Measurements from ENCODE around the gene ANKRD52.
"Not testable (repeated sequence)": the region's sequence is repeated elsewhere in the genome, so short reads cannot be mapped to it uniquely, and the experiment has no call there.

The ANKRD52 gene

DNA sequence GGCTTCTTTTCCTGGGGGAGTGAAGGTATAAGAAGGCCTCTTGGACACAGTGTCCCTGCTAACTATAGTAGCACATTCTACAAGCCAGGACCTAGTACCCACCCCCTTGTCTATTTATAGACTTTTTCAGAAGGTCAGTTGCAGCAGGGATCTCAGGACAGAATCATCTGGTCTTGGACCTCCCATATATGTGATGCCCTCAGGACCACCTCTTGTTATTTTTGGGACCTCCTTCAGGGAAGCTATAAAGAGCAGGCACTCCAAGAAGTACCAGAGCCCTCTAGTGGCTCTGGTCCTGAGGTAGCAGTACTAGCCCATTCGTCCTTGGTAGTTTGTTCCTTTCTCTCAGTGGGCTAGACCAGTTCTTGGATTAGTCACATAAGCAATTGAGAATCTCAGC, 12.8 kb upstream of the ANKRD52 start:
- DNase-seq: peak; percentile 65

DNA sequence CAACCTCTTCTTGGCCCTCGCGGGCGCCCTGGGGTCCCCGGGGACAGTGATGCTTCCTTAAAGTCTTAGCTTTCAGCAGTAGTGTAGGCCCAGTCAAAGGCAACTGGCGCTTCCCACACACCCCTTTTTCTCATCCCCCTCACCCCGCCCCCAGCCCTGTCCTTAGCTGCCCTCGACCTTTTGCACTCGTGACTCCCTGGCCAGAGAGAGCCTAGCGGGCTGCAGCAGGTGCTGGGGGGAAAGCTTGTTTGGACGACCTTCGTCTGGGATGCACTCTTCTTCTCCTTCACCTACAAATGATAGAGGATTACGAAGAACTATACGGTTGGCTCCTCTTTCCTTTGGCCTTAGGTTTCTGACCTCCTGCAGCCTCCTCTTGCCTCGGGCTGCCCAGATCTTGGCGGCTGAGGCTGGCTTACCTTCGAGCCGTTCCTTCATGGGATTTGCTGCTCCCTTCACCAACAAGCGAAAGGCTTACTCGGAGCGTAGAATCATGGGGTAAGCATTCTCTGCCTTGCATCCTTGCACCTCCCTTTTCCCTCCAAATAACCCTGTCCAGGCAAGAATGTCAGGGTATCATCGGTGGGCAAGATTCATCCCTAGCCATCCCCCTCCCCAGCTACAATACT, 9.4 kb upstream of the ANKRD52 start:
- DNase-seq: peak; percentile 47

DNA sequence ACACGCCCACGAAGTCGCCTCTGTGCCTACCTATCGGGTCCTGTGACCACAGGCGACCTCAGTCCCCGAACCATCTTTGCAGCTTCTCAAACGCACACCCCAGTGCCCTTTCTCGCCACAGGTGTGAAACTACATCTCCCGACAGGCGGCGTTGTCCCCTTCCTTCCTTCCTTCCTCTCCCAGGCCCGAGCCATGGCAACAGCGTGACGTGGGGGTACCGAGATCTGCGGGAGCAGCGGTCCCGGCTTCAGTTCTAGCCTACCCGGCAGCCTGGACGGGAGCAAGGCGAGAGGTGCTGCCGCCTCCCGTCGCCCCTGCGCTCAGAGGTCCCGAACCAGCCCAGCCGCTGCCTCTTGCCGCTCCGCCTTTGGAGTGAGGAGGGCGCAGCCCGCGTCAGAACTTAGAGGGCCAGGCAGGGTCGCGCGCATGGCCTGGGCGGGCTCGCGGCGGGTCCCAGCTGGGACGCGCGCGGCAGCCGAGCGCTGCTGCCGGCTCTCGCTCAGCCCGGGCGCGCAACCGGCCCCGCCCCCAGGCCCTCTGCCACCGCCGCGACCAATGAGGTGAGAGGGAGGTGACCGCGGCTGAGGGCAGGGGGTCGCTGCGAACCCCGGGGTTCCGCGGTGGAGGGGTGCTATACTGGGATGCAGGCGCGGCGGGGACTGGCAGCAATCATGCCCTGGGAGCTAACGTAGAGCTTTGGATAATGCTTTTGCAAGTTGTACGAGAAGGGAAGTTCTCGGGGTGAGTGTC, 8.7 kb upstream of the ANKRD52 start, which contains the start of gene COQ10A:
Gene COQ10A, plus strand, starts transcription at position 250 of the 750 bp plus-strand sequence. Its CDS starts 177 bp downstream, at position 427.
- peak; percentile 95 for DNase-seq

DNA sequence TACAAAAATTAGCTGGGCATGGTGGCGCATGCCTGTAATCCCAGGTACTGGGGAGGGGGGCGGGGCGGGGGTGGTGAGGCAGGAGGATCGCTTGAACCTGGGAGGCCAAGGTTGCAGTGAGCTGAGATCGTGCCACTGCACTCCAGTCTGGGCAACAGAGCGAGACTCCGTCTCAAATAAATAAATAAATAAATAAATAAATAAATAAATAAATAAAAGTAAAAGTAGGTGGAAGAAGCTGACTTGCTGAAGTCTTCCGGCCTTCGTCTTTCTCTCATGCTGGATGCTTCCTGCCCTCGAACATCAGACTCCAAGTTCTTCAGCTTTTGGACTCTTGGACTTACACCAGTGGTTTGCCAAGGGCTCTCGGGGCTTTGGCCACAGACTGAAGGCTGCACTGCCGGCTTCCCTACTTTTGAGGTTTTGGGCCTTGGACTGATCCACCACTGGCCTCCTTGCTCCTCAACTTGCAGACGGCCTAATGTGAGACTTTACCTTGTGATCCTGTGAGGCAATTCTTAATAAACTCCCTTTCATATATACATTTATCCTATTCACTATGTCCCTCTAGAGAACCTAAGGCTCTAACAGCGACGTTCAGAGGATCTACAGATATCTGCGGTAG, 8.0 kb upstream of the ANKRD52 start:
- DNase-seq: not testable (repeated sequence)

DNA sequence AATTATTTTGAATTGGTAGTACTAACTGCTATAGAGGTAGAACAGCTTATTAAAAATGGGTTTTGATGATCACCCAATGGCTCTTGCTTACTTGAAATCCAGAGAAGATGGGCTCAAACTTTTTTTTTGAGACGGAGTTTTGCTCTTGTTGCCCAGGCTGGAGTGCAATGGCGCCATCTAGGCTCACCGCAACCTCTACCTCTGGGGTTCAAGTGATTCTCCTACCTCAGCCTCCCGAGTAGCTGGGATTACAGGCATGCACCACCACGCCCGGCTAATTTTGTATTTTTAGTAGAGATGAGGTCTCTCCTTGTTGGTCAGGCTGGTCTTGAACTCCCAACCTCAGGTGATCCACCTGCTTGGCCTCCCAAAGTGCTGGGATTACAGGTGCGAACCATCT, 4.8 kb upstream of the ANKRD52 start:
- DNase-seq: peak; percentile 32

DNA sequence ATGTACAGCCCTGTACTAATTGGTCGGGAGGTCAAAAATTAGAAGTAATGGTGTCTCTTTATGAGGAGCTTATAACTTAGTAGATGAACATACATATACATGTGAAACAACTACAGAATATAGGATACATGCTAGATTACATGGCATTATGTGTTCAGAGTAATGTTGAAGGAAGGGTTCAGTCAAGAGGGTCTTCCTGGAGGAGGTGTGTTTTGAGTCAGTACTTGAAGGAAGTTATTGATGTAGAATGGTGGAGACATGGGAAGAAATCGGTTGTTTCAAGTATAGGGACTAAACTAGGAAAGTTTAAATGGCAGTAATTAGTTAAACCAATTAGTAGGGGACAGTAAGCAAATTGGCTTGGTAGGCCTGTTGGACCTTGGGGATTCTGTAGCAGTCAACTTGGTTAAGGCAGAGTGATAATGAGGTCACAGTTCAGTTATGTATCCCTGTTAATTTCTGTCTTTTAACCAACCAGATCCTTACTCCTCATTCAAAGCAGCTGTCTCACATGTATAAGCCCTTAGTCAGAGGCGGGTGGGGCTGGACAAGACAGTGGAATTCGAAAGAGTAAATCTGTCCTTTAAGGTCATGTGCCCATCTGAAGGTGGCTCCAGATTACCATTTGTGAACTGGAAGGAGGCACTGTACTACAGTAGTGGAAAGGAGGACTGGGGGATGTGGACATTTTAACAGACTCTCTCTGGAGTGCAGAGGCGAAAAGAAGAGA, 3.5 kb upstream of the ANKRD52 start:
- DNase-seq: peak; percentile 42

DNA sequence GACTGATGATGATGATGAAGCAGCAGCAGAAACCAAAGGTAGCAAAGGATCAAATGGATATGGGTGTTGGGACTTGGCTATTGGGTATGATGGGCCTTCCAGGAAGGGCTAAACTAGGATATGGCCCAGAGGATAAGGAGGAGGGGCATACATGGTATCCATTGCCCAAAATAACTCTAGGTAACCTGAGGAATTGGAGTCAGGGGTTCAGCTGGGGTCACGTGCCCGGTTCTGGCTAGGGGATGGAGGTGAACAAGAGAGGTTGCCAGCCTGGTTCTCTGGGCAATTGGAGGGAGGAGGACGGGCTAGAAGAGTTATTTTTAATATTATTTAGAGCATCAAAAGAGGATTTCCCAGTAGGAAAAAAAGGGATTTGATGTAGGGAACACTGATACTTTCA, 2.7 kb upstream of the ANKRD52 start:
- no peak for DNase-seq

DNA sequence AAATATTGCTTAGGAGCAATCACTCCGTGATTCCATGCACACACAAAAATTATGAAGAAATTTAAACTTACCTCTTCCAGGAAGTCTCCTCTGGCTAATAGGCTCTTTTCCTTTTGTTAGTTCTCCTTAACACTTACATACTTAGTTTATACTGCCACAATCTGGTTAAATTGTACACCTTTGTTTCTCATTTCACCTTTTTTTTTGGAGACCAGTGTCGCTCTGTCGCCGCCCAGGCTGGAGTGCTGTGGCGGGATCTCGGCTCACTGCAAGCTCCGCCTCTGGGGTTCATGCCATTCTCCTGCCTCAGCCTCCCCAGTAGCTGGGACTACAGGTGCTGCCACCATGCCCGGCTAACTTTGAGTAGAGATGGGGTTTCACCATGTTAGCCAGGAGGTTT, 2.2 kb upstream of the ANKRD52 start:
- no peak for DNase-seq

DNA sequence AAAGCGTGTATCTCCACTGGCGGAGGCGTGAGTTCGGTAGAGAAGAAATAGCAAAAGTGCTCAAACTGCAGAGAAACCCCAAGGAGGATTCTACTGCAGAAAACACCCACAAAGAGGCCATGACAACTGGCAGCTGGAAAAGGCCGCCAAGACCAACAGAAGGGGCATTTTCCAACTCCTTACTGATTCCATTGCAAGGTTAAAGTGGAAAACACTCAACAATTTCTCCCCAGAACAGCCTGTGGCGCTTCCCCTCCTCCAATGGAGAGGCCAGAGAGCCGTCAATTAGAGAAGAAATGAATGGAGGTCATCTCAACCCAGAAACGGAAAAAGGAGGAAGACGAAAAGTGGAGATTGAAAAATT, 618 bp upstream of the ANKRD52 start:
- DNase-seq: no peak

DNA sequence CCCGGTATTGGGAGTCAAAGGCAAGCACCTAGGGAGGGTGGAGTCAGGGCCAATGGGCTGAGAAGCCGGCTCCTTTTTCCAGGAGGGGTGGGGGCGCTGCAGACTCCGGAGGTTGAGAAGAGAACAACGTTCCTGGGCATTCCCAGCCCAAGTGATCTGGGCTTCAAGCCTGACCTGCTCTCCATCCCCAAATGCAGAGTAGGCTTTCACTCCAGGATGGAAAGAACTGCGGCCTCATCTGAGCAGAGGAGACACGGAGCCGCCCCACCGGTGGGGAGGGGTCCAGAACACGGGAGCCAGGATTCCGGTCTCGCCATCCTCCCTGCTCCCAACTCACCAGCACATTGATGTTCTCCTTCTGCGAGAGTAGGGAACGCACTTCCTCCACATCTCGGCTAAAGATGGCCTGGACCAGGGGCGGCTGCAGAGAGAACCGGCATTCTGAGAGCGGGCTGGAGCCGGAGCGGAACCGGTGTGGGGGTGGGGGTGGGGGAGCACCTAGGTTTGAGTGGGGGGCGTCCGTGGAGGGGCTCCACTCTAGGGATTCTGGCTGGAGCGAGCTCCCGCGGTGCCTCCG, 605 bp downstream of the ANKRD52 start:
- peak; percentile 37 for DNase-seq

DNA sequence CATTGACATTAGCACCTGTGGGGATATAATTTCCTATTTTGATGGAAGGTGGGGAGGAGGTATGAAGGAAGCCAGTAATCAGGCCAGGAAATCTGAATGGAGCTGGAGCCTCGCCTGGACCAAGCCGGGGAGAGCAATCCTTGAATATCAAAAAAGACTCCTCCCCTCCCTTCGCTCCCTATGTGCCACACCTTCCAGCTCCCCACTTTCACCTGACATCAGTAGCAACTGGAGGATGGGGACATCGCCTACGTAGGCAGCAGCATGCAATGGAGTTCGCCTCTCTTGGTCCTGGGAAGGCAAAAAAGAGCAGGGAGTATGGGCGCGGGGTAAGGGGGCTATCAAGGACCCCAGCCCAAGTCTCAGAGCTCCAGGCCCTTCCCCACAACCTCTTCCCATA, 1.1 kb downstream of the ANKRD52 start:
- DNase-seq: no peak

DNA sequence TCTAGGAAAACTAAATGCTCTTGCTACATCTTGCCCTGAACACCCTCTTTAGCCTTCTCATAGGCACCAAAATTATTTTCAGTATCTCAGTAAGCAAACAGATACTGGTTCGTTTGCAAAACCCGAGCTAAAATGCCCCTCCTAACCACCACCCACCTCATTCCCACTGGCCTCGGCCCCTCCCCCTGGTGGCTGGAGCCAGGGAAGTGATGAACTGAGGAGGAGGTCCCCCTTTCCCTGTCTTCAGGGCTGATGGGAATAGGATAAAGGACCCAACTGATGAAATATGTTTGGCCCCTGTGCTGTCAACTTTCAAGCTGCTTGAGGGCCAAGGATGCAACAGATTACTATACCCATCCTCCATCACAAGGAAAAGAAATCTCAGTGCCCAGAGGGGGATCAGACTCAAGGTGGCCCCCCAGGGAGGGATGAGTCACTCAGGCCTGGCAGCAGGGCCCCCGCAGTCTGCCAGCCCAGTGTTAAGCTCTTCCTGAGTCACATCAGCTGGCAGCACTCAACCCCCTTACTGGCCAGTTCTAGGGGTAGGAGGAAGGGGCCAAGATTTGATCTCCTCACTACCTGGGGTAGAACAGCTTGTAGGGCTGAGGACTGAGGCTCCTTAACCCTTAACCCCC, 1.7 kb downstream of the ANKRD52 start:
- DNase-seq: no peak

DNA sequence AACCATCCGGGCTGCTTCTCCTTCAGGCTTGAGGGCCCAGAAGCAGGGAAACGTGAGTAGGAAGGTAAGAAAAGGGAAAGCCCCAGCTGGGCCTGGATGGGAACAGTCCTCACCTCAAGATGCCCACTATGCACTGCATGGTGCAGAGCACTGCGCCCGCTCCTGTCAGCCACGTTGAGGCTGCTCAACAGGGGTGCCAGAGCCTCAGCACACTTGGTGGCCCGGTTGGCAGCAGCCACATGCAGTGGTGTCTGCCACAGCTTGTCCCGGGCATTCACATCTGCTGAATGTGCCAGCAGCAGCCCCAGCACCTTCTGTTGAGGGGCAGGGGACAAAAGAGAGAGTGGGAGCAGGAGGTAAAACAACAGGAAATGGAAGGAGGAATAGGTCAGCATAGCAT, 2.5 kb downstream of the ANKRD52 start:
- DNase-seq: no peak

DNA sequence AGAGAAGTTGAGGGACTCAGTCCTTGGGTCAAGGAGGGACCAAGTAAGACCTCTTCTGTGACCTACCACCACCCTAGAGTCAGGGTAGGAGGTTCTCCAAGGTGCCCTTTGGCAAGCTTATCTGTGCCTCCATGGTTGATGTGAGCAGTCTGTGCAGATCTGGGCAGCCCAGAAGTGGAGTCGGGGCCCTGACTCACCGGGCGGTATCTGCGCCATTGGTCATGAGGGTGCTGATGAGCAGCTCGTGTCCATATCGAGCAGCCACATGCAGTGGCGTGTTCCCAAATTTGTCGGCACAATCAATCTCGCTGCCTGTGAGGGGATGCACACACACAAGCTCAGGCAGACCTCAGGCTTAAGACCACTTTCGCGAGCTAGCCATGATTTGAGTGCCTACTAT, 5.1 kb downstream of the ANKRD52 start:
- peak; percentile 20 for DNase-seq

DNA sequence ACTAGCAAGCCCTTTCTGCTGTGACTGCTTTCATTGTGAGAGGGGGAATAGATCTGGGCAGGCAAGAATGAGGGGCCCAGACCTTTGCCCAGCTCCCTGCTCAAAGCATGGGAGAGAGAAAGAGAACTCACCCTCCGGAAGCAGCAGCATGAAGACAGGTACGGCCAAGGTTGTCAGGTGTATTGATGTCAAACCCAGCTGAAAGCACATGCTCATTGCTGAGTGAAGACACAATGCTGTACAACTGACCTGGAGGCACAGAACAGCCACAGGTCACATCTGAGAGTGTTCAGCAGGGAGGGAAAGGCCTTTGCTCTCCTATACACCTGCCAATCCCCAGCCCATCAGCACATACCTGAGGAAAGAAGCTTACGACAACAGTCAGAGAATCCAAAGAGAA, 5.5 kb downstream of the ANKRD52 start:
- no peak for DNase-seq

DNA sequence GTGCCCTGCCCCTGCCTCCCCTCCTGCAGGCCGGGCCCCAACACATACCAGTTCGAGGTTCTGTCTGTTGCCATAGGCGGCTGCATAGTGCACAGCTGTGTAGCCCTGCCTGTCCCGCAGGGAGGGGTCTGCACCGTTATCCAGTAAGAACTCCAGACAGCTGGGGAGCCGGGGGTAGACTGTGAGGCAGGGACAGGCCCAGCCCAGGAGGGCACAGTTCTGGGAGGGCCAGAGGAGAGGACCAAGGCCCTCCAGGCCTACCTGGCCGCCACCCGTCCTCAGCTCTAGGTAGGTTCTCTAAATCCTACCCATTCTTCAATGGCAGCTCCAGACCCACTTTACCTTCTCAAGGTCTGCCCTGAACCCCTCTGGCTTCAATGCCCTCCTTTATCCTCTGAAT, 9.5 kb downstream of the ANKRD52 start:
- DNase-seq: no peak

DNA sequence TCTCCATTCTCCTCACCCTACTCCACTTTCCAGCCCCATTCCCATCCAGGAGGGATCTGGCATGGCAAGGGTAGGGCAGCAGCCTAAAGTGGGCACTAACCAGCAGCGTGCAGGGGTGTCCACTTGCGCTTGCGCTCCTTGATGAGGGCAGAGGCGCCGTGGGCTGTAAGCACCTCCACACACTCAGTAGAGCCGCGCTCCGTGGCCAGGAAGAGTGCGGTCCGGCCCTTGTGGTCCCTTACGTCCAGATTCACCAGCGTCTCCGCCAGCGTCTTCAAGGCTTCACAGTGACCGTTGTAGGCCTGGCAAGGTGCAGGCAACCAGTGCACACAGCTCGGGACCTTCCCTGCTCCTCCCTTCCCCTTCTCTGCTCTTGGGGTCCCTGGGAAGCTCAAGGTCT, 10.3 kb downstream of the ANKRD52 start:
- DNase-seq: no peak

DNA sequence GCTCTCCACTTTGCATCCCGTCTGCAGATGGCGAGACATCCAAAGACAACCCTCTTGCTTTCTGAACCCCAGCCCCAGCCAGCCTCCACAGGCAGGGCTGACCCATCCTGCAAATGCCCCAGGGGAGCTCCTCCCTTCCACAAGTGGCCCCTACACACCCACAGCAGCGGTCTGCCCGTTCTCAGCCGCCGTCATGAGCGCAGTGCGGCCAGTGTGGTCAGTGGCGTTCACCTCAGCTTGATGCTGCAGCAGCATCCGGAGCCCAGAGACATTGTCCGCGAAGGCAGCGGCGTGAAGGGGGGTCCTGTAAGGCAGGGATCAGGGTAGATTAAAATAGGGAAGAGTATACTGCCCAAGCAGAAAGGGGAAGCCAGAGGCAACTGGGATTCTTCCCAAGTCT, 13.7 kb downstream of the ANKRD52 start:
- no peak for DNase-seq

DNA sequence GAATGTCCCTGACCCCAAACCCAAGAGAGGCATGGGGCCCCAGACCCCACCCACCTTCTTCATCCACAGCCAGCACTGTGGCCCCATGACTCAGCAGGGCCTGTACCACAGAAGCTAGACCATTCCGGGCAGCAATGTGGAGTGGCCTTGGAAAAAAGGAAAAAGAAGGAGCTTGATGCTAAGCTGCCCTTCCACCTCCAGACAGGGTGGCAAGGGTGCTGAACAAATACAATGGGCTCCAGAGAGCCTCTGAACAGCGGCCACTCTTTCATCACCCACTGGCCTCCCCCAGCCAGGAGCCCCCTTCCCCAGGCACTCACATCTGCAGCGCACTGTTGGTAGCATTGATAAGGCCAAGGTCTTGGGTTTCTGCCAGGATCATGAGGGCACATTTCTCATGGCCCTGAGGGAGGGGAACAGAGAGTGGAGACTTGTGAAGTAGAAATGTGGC, 14.4 kb downstream of the ANKRD52 start:
- DNase-seq: peak; percentile 97

DNA sequence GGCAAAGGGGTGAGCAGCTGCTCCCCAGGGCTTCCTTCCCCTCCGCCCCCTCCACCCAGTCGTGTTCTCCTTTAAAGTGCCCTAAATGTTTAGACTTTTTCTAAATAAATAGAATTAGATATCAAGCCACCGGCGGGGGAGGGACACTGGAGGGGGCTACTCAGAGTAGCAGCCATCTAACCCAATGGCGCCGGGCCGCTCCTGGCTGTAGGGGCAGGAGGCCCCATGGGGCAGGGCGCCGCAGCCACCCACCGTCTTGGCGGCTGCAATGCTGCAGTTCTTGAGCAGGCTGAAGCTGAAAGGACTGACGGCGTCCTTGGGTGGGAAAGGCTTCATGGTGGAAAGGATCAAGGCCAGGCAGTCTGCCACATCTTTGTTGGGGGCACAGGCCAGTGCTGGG, 15.2 kb downstream of the ANKRD52 start:
- no peak for DNase-seq

DNA sequence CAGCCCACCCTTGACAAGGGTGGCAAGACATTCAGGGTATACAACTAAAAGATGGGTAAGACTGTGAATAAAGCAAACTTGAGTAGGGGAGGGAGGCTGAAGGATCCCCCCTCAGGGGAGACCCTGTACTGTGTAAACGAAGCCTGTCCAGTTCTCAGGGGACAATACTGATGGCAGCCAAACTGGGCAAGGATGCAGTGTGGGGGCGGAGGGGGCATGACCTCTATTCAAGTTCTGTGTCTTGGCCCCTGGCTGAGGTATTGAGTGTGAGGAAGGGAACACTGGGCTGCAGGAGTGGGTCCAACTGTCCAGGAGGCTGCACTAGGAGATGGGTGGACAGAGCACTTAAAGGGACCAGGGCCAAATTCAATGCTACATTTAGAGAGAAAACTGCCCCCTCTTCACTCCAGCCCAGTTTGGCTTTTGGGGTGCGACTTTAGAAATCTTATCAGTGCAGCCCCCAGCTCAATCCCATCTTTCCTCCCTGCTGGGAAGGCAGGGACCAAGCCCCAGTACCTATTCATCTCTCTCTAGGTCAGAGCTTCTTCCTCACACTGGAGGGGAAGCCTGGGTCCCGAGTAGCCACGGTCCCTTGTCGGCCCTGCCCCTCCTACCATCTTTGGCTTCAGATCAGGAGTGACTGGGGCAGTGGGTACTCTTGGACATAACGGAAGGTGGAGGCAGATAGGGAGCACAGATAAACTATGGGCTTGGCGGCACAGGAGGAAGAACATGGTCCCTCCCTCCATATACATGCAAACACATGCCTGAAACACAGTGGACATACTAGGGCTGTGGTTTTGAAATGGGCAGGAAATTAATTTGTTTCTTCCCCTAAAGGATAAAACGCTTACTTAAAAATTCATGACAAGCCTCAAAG, 16.5 kb downstream of the ANKRD52 start:
- peak; percentile 55 for DNase-seq

DNA sequence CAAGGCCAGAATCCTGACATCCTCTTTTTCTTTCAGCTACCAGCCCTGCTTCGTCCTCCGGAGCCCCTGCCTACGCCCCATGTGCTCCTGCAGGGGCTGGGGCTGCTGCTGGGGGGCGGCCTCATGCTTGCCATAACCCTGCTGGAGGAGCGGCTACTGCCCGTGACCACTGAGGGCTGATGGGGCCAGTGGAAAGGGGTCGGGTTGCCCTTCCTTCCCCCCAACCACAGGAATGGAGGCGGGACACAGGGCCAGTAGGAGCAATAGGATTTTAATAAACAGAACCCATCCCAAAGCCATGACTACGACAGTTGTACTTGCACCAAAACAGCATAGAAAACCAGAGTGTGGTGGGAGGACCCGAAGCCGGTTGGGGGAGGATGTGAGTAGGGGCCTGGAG, 20.6 kb downstream of the ANKRD52 start:
- DNase-seq: no peak
